Measurements from ENCODE around the gene STAT2. TPM values are rescaled to one million over a fixed set of nuclear protein-coding genes. Genes with fewer than 3 reads are reported as not detected.

The STAT2 gene
- total RNA-seq, 1 donor from 2014 or later, result 132 TPM

- no peak for DNase-seq (ENCODE audit: extremely low spot score, unreplicated experiment)
- TF ChIP-seq CTCF (conservative IDR thresholded peaks at IDR 0.05), result no peak
- no peak overlapping the region for H3K4me3 Mint-ChIP-seq
- H3K4me1 Mint-ChIP-seq (ENCODE audit: unreplicated experiment), result peaks cover 17% of the 10 kb centered on the region
- no peaks in the 10 kb centered on the region for H3K27me3 Mint-ChIP-seq
- no peak overlapping the region for H3K27ac Mint-ChIP-seq
- H3K36me3 Mint-ChIP-seq, result peaks cover 14% of the 10 kb centered on the region
- H3K9me3 Mint-ChIP-seq, result no peaks in the 10 kb centered on the region
Measured at GRCh38 chr12:56304276-56304675, 55.6 kb downstream of the STAT2 start.

GRCh38 chr12:56300644-56301464, 59.1 kb downstream of the STAT2 start:
- peaks cover 13% of the 10 kb centered on the region for H3K36me3 Mint-ChIP-seq
- H3K27ac Mint-ChIP-seq, result peak overlapping the region; percentile 94
- no peak for TF ChIP-seq CTCF (conservative IDR thresholded peaks at IDR 0.05)
- H3K4me1 Mint-ChIP-seq (ENCODE audit: unreplicated experiment), result peaks cover 38% of the 10 kb centered on the region
- no peaks in the 10 kb centered on the region for H3K9me3 Mint-ChIP-seq
- no peak for DNase-seq (ENCODE audit: extremely low spot score, unreplicated experiment)
- no peaks in the 10 kb centered on the region for H3K27me3 Mint-ChIP-seq
- H3K4me3 Mint-ChIP-seq, result peak overlapping the region; percentile 98

GRCh38 chr12:56299853-56300643, 59.9 kb downstream of the STAT2 start, which contains the start of gene CS:
Gene CS, minus strand, starts transcription at chr12:56300330. Its CDS starts 129 bp downstream, at chr12:56300201.
- Mint-ChIP-seq H3K27me3 (no peaks in the 10 kb centered on the region), H3K4me1 (ENCODE audit: unreplicated experiment) (peaks cover 38% of the 10 kb centered on the region), H3K27ac (peak within 1 kb of the TSS; percentile 94), H3K36me3 (peaks cover 10% of the 10 kb centered on the region), H3K4me3 (peak within 1 kb of the TSS; percentile 98), H3K9me3 (no peaks in the 10 kb centered on the region)
- DNase-seq (ENCODE audit: extremely low spot score, unreplicated experiment), result peak; percentile 98
- no peak for TF ChIP-seq CTCF (conservative IDR thresholded peaks at IDR 0.05)

GRCh38 chr12:56299308-56299852, 60.5 kb downstream of the STAT2 start:
- no peaks in the 10 kb centered on the region for H3K27me3 Mint-ChIP-seq
- H3K9me3 Mint-ChIP-seq, result no peaks in the 10 kb centered on the region
- TF ChIP-seq CTCF (conservative IDR thresholded peaks at IDR 0.05), result no peak
- H3K4me3 Mint-ChIP-seq, result peak overlapping the region; percentile 98
- H3K27ac Mint-ChIP-seq, result peak overlapping the region; percentile 94
- peaks cover 38% of the 10 kb centered on the region for H3K4me1 Mint-ChIP-seq (ENCODE audit: unreplicated experiment)
- peaks cover 8% of the 10 kb centered on the region for H3K36me3 Mint-ChIP-seq
- DNase-seq (ENCODE audit: extremely low spot score, unreplicated experiment), result no peak

GRCh38 chr12:56298828-56299227, 61.1 kb downstream of the STAT2 start:
- Mint-ChIP-seq H3K4me1 (ENCODE audit: unreplicated experiment) (peaks cover 38% of the 10 kb centered on the region), H3K27me3 (no peaks in the 10 kb centered on the region), H3K27ac (peak overlapping the region; percentile 94), H3K36me3 (peaks cover 8% of the 10 kb centered on the region), H3K9me3 (no peaks in the 10 kb centered on the region), H3K4me3 (peak overlapping the region; percentile 98)
- TF ChIP-seq CTCF (conservative IDR thresholded peaks at IDR 0.05), result no peak
- no peak for DNase-seq (ENCODE audit: extremely low spot score, unreplicated experiment)

All from type B pancreatic cell (in vitro differentiated cells).